ENCODE data around the gene MSRB3. TPM values are rescaled to one million over a fixed set of nuclear protein-coding genes. Genes with fewer than 3 reads are reported as not detected.
"Not testable (repeated sequence)": the region's sequence is repeated elsewhere in the genome, so short reads cannot be mapped to it uniquely, and the experiment has no call there.

MSRB3 gene
- total RNA-seq, 2 experiments from 2014 or later, result not detected

GRCh38 chr12:65300679-65301349 lies 22.3 kb downstream of the MSRB3 start:
- Mint-ChIP-seq H3K27me3 (peaks cover 34% of the 10 kb centered on the region), H3K4me3 (no peak overlapping the region), H3K4me1 (no peaks in the 10 kb centered on the region), H3K27ac (no peak overlapping the region), H3K9me3 (ENCODE audit: low read depth) (no peaks in the 10 kb centered on the region), H3K36me3 (no peaks in the 10 kb centered on the region)
- DNase-seq, result no peak
- CTCF ChIA-PET, result interaction anchor here (1.0 kb wide), 1 partner anchor 25 kb away, joined by 3 read pairs; no protein-coding TSS in a partner anchor
- ATAC-seq, result no peak

- Mint-ChIP-seq H3K36me3 (no peaks in the 10 kb centered on the region), H3K9me3 (ENCODE audit: low read depth) (no peaks in the 10 kb centered on the region), H3K4me3 (no peak overlapping the region), H3K27ac (no peak overlapping the region), H3K4me1 (no peaks in the 10 kb centered on the region), H3K27me3 (peaks cover 36% of the 10 kb centered on the region)
- DNase-seq, result no peak
- no peak for ATAC-seq
- CTCF ChIA-PET, result no interaction called here
Measured at GRCh38 chr12:65302891-65303290, 24.4 kb downstream of the MSRB3 start.

- ATAC-seq (no peak), DNase-seq (no peak)
- no peaks in the 10 kb centered on the region for H3K9me3 Mint-ChIP-seq (ENCODE audit: low read depth)
- no peak overlapping the region for H3K4me3 Mint-ChIP-seq
- H3K27me3 Mint-ChIP-seq, result peaks cover 35% of the 10 kb centered on the region
- CTCF ChIA-PET, result no interaction called here
- H3K4me1 Mint-ChIP-seq, result no peaks in the 10 kb centered on the region
- H3K27ac Mint-ChIP-seq, result no peak overlapping the region
- no peaks in the 10 kb centered on the region for H3K36me3 Mint-ChIP-seq
Measured at GRCh38 chr12:65305346-65305950, 27.0 kb downstream of the MSRB3 start.

DNA sequence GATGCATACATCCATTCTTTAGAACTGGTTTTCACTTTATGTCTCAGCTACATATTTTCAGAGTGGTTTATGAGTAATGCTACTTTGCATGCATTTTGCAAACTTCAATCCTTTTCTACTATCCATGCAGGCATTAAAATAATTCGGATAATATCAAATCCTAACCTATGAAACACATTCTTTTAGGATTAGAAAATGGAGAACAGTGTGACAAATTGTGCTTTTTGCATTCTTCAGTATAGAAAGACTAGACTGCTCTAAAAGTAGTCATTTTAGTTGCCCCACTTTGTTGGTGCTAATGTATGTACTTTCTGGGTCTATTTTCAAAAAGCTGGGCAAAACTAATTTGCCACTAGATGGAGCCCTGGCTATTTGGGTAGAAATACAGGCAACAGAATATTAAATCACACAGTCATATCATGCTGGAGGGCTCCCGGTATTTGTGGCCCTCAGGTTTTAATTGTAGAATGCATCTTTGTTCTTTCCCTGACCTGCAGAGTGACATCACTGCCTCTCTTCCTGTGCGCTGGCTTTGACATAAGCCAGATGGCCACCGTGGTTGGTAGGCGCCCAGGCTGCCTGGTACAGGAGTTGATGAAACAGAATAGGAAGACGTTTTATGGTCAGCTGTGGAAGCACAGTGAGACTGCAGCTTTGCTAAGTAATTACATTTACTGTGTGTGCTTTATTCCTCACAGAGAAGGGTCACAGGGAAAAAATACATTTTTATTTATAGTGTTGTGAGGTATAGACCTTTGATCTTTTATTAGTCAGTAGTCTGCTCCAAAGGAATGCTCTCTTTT lies 28.1 kb downstream of the MSRB3 start:
- DNase-seq (no peak), ATAC-seq (no peak)
- Mint-ChIP-seq H3K36me3 (no peaks in the 10 kb centered on the region), H3K27me3 (peaks cover 26% of the 10 kb centered on the region), H3K27ac (no peak overlapping the region), H3K4me1 (no peaks in the 10 kb centered on the region), H3K4me3 (no peak overlapping the region), H3K9me3 (ENCODE audit: low read depth) (no peaks in the 10 kb centered on the region)
- CTCF ChIA-PET, result interaction anchor here (0.6 kb wide), 1 partner anchor 415 kb away, joined by 3 read pairs; no protein-coding TSS in a partner anchor

- CTCF ChIA-PET, result no interaction called here
- H3K4me1 Mint-ChIP-seq, result no peaks in the 10 kb centered on the region
- H3K27ac Mint-ChIP-seq, result no peak overlapping the region
- H3K36me3 Mint-ChIP-seq, result no peaks in the 10 kb centered on the region
- H3K27me3 Mint-ChIP-seq, result peaks cover 25% of the 10 kb centered on the region
- DNase-seq (no peak), ATAC-seq (no peak)
- H3K4me3 Mint-ChIP-seq, result no peak overlapping the region
- H3K9me3 Mint-ChIP-seq (ENCODE audit: low read depth), result no peaks in the 10 kb centered on the region
Measured at GRCh38 chr12:65307169-65307501, 28.7 kb downstream of the MSRB3 start.

DNA sequence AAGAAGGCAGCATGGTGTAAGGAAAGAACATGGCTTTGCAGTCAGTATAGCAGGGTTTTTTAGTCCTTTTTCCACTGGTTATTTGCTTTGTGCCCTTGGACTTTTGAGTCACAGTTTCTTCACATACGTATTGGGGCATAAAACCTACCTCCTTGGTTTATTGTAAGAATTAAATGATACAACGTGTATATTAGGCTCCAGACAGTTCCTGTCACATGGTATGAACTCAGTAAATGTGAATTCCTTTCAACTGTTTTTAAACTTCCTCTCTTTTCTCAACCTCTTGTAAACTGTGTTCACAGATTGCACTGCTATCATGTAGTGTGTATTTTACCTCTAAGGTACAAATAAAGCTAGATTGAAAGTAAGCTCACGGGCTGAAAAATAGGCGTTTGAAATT lies 29.5 kb downstream of the MSRB3 start:
- no peak for ATAC-seq
- peaks cover 23% of the 10 kb centered on the region for H3K27me3 Mint-ChIP-seq
- no peaks in the 10 kb centered on the region for H3K4me1 Mint-ChIP-seq
- CTCF ChIA-PET, result no interaction called here
- no peak overlapping the region for H3K27ac Mint-ChIP-seq
- H3K36me3 Mint-ChIP-seq, result no peaks in the 10 kb centered on the region
- no peak for DNase-seq
- no peak overlapping the region for H3K4me3 Mint-ChIP-seq
- H3K9me3 Mint-ChIP-seq (ENCODE audit: low read depth), result no peaks in the 10 kb centered on the region

- no peak overlapping the region for H3K27ac Mint-ChIP-seq
- CTCF ChIA-PET, result no interaction called here
- no peak for ATAC-seq
- H3K4me3 Mint-ChIP-seq, result no peak overlapping the region
- H3K4me1 Mint-ChIP-seq, result no peaks in the 10 kb centered on the region
- H3K9me3 Mint-ChIP-seq (ENCODE audit: low read depth), result no peaks in the 10 kb centered on the region
- DNase-seq, result no peak
- H3K27me3 Mint-ChIP-seq, result peaks cover 24% of the 10 kb centered on the region
- H3K36me3 Mint-ChIP-seq, result no peaks in the 10 kb centered on the region
Measured at GRCh38 chr12:65308601-65309071, 30.2 kb downstream of the MSRB3 start.

GRCh38 chr12:65311260-65311659 lies 32.8 kb downstream of the MSRB3 start:
- H3K4me3 Mint-ChIP-seq, result no peak overlapping the region
- H3K27ac Mint-ChIP-seq, result no peak overlapping the region
- peaks cover 17% of the 10 kb centered on the region for H3K27me3 Mint-ChIP-seq
- no peaks in the 10 kb centered on the region for H3K36me3 Mint-ChIP-seq
- no peaks in the 10 kb centered on the region for H3K9me3 Mint-ChIP-seq (ENCODE audit: low read depth)
- no peak for DNase-seq
- H3K4me1 Mint-ChIP-seq, result no peaks in the 10 kb centered on the region
- CTCF ChIA-PET, result no interaction called here
- no peak for ATAC-seq

DNA sequence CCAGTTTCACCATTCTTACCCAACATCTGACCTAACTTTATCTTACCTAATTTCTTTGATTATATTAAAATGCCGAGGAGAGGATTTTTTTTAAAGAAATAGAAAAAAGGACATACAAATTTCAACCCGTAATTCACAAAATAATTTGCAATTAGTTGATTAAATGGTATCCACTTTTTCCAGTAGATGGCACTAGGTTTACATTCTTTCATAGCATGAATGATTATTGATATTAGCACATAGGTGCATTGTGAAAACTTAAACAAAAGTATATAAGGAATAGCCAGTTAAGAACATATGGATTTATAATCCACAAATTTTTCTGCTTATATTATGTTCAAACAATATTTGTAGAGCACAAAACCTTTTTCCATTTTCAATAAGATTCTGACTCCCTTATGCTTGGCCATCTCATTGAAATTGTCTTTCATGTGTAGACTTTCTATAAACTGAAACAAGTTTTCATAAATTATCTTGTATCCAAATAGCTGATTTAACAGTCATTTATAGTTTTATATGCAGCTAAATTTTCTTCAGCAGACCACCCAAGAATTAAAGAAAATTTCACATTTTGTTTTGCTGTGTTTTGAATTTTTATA lies 35.3 kb downstream of the MSRB3 start:
- H3K9me3 Mint-ChIP-seq (ENCODE audit: low read depth), result no peaks in the 10 kb centered on the region
- CTCF ChIA-PET, result interaction anchor here (1.3 kb wide), 1 partner anchor 14 kb away, joined by 3 read pairs; no protein-coding TSS in a partner anchor

GRCh38 chr12:65315238-65315637 lies 36.8 kb downstream of the MSRB3 start:
- not testable (repeated sequence) for H3K4me3 Mint-ChIP-seq; H3K9me3 Mint-ChIP-seq (ENCODE audit: low read depth); H3K4me1 Mint-ChIP-seq; H3K36me3 Mint-ChIP-seq; DNase-seq; ATAC-seq; H3K27ac Mint-ChIP-seq
- peaks cover 21% of the 10 kb centered on the region for H3K27me3 Mint-ChIP-seq
- CTCF ChIA-PET, result interaction anchor here (1.3 kb wide), 1 partner anchor 439 kb away, joined by 3 read pairs; no protein-coding TSS in a partner anchor

More for the DNA sequence above, 35.3 kb downstream of the MSRB3 start:
- Mint-ChIP-seq H3K4me3 (no peak overlapping the region), H3K4me1 (no peaks in the 10 kb centered on the region), H3K27me3 (peaks cover 21% of the 10 kb centered on the region), H3K27ac (no peak overlapping the region), H3K36me3 (no peaks in the 10 kb centered on the region)
- no peak for ATAC-seq
- no peak for DNase-seq

GRCh38 chr12:65318186-65318685 lies 39.8 kb downstream of the MSRB3 start:
- no peaks in the 10 kb centered on the region for H3K4me1 Mint-ChIP-seq
- no peaks in the 10 kb centered on the region for H3K9me3 Mint-ChIP-seq (ENCODE audit: low read depth)
- H3K4me3 Mint-ChIP-seq, result no peak overlapping the region
- no peak for DNase-seq
- no peak for ATAC-seq
- CTCF ChIA-PET, result no interaction called here
- no peaks in the 10 kb centered on the region for H3K36me3 Mint-ChIP-seq
- no peak overlapping the region for H3K27ac Mint-ChIP-seq
- peaks cover 25% of the 10 kb centered on the region for H3K27me3 Mint-ChIP-seq

DNA sequence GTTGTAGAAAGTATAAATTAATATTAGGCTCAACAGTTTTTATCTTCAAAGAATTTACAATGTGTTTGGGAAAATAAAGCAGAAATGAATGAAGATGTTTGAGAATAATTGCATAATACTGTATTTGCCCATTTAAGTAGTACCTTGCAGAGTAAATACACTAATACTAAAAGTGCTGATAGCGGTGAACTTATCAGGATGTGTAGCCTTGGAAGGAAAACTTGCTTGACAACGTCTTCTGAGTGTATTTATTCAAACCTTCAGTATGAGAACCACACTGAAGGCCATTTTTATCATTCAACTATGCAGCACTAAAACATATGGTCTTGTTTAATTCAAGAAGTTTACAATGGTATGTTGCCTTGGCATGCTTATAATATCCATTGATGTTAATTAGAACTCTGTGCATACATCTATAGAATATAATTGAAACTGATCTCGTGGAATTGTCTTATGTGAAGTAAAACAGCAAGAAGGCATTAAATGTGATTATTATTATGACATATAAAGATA lies 41.3 kb downstream of the MSRB3 start:
- DNase-seq (no peak), ATAC-seq (no peak)
- no peak overlapping the region for H3K27ac Mint-ChIP-seq
- H3K4me3 Mint-ChIP-seq, result no peak overlapping the region
- no peaks in the 10 kb centered on the region for H3K4me1 Mint-ChIP-seq
- CTCF ChIA-PET, result no interaction called here
- H3K36me3 Mint-ChIP-seq, result no peaks in the 10 kb centered on the region
- H3K27me3 Mint-ChIP-seq, result peaks cover 20% of the 10 kb centered on the region
- H3K9me3 Mint-ChIP-seq (ENCODE audit: low read depth), result no peaks in the 10 kb centered on the region

DNA sequence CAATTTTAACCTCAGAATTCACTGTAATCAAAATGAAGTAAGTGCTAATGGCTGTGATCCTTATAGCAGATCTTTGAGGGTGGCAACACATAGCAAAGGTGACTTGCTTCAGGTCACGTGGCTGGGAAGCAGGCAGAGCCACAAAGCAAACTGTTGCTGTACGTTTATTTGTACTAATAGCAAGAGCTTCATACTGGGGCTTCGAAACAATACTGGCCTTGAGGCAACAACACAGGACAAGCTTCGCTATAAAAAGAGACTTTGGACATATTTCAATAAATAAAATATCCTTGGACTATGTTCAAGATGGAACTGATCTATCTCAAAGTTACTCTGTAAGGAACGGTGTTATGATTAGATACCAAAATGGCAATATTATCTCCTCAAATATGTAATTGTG lies 44.6 kb downstream of the MSRB3 start:
- DNase-seq, result no peak
- H3K27me3 Mint-ChIP-seq, result peaks cover 16% of the 10 kb centered on the region
- H3K4me3 Mint-ChIP-seq, result no peak overlapping the region
- CTCF ChIA-PET, result no interaction called here
- H3K36me3 Mint-ChIP-seq, result no peaks in the 10 kb centered on the region
- no peaks in the 10 kb centered on the region for H3K9me3 Mint-ChIP-seq (ENCODE audit: low read depth)
- H3K27ac Mint-ChIP-seq, result no peak overlapping the region
- H3K4me1 Mint-ChIP-seq, result no peaks in the 10 kb centered on the region
- ATAC-seq, result no peak

Measured in activated CD8-positive, alpha-beta memory T cell treated with anti-CD3 and anti-CD28 coated beads, Interleukin-2, amount 10 ng/mL, durations not matched to agents 7 days and 5 days (primary cell).